ENCODE data around the gene NIPSNAP3A. TPM values are rescaled to one million over a fixed set of nuclear protein-coding genes. Genes with fewer than 3 reads are reported as not detected.

Gene NIPSNAP3A
- total RNA-seq, 1 experiment from 2014 or later: 17.4 TPM

DNA sequence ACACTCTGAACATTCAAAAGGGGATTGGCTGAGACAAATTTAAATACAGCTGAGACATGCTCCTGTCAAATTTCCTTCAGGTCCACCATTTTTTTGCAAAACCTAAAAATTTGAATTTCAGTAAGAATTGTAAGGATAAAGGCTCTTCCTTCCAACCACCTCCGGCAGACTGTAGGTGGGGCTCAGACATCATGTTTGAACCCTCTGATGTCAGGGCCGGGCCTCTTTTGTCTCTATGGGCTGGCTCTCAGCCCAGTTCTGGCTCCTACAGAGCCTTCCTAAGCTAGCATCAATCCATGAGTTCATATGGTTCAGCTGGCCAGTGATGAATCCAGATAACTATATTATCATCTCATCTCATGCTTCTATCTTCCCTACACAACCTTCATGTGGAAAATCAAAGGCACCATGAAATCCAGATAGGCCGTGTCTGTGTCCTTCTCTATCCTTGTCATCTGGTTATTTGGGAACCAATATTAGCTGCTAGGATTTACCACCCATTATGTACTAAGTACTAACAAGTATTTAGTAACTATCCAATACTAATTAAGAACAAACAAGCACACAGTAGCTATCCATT lies 60.6 kb downstream of the NIPSNAP3A start:
- no peaks in the 10 kb centered on the region for H3K27me3 ChIP-seq (ENCODE audit: control insufficient read depth, insufficient read depth, low read length)
- BruUV-seq (replicated peaks): no TSS peak
- ChIA-PET POLR2A (no interaction called here), CTCF (no interaction called here)
- H3K27ac ChIP-seq (ENCODE audit: low read length): no peak overlapping the region
- DNase-seq (ENCODE audit: low read depth, low spot score) (no peak), ATAC-seq (no peak)
- in situ Hi-C loops (cut with HindIII; ENCODE audit: low pct_unique_long_range_greater_than_20kb, low sequenced_read_pairs): no loop called here
- H3K4me3 ChIP-seq (ENCODE audit: low read depth in 2 of 2, low read length in 2 of 2): no peak overlapping the region
- H3K4me1 ChIP-seq (ENCODE audit: control insufficient read depth, insufficient read depth, low read length): no peaks in the 10 kb centered on the region
- H3K9me3 ChIP-seq (ENCODE audit: control insufficient read depth, insufficient read depth, low read depth, low read length): no peaks in the 10 kb centered on the region
- TF ChIP-seq, protein P1, sequence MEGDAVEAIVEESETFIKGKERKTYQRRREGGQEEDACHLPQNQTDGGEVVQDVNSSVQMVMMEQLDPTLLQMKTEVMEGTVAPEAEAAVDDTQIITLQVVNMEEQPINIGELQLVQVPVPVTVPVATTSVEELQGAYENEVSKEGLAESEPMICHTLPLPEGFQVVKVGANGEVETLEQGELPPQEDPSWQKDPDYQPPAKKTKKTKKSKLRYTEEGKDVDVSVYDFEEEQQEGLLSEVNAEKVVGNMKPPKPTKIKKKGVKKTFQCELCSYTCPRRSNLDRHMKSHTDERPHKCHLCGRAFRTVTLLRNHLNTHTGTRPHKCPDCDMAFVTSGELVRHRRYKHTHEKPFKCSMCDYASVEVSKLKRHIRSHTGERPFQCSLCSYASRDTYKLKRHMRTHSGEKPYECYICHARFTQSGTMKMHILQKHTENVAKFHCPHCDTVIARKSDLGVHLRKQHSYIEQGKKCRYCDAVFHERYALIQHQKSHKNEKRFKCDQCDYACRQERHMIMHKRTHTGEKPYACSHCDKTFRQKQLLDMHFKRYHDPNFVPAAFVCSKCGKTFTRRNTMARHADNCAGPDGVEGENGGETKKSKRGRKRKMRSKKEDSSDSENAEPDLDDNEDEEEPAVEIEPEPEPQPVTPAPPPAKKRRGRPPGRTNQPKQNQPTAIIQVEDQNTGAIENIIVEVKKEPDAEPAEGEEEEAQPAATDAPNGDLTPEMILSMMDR (IDR thresholded peaks at IDR 0.05): peak; percentile 19; the same call in 1 of the 2 replicates
- no peak for TF ChIP-seq POLR2AphosphoS5 (IDR thresholded peaks at IDR 0.05; ENCODE audit: low read depth, low read length)
- TF ChIP-seq SIN3A (IDR thresholded peaks at IDR 0.05; ENCODE audit: borderline replicate concordance, insufficient read depth, low read depth, low read length): no peak
- TF ChIP-seq TCF7L2 (IDR thresholded peaks at IDR 0.05; ENCODE audit: low read depth, low read length): no peak
- TF ChIP-seq, protein P2, sequence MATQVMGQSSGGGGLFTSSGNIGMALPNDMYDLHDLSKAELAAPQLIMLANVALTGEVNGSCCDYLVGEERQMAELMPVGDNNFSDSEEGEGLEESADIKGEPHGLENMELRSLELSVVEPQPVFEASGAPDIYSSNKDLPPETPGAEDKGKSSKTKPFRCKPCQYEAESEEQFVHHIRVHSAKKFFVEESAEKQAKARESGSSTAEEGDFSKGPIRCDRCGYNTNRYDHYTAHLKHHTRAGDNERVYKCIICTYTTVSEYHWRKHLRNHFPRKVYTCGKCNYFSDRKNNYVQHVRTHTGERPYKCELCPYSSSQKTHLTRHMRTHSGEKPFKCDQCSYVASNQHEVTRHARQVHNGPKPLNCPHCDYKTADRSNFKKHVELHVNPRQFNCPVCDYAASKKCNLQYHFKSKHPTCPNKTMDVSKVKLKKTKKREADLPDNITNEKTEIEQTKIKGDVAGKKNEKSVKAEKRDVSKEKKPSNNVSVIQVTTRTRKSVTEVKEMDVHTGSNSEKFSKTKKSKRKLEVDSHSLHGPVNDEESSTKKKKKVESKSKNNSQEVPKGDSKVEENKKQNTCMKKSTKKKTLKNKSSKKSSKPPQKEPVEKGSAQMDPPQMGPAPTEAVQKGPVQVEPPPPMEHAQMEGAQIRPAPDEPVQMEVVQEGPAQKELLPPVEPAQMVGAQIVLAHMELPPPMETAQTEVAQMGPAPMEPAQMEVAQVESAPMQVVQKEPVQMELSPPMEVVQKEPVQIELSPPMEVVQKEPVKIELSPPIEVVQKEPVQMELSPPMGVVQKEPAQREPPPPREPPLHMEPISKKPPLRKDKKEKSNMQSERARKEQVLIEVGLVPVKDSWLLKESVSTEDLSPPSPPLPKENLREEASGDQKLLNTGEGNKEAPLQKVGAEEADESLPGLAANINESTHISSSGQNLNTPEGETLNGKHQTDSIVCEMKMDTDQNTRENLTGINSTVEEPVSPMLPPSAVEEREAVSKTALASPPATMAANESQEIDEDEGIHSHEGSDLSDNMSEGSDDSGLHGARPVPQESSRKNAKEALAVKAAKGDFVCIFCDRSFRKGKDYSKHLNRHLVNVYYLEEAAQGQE (IDR thresholded peaks at IDR 0.05; ENCODE audit: insufficient read depth in 1 of 2, low read depth in 2 of 2, low read length in 1 of 2): no peak
- intact Hi-C loops (cut with micrococcal nuclease; ENCODE audit: unreplicated experiment): loop anchor here (10.0 kb wide), 1 partner anchor 347 kb away; no protein-coding TSS in a partner anchor
- no peaks in the 10 kb centered on the region for H3K36me3 ChIP-seq (ENCODE audit: control insufficient read depth, insufficient read depth, low read length)

Other genes with a start within 250 kb of the NIPSNAP3A start
- not detected for gene OR13F1, start 243.4 kb upstream of the NIPSNAP3A start, total RNA-seq (2021; ENCODE audit: unreplicated experiment)
- not detected for gene OR13C4, start 220.5 kb upstream of the NIPSNAP3A start, total RNA-seq (2021; ENCODE audit: unreplicated experiment)
- not detected for gene OR13C3, start 210.8 kb upstream of the NIPSNAP3A start, total RNA-seq (2021; ENCODE audit: unreplicated experiment)
- not detected for gene OR13C8, start 178.5 kb upstream of the NIPSNAP3A start, total RNA-seq (2021; ENCODE audit: unreplicated experiment)
- not detected for gene OR13C5, start 148.3 kb upstream of the NIPSNAP3A start, total RNA-seq (2021; ENCODE audit: unreplicated experiment)
- gene OR13C2, start 142.1 kb upstream of the NIPSNAP3A start, total RNA-seq (2021; ENCODE audit: unreplicated experiment): not detected
- gene OR13C9, start 129.5 kb upstream of the NIPSNAP3A start, total RNA-seq (2021; ENCODE audit: unreplicated experiment): not detected
- not detected for gene OR13D1, start 53.2 kb upstream of the NIPSNAP3A start, total RNA-seq (2021; ENCODE audit: unreplicated experiment)
- 1.2 TPM for gene NIPSNAP3B, start 16.4 kb downstream of the NIPSNAP3A start, total RNA-seq (2021; ENCODE audit: unreplicated experiment)
- gene ABCA1, start 180.5 kb downstream of the NIPSNAP3A start, total RNA-seq (2021; ENCODE audit: unreplicated experiment): 2.6 TPM

Measured in Panc1 (cell line).